Sigmoid colon (tissue), 4 donors: ENCODE data around the gene UTP3.

Experiments used
- CTCF ChIP-seq, 4 experiments: fragments of 450-650 bp in 3 of 4; fragments of 200-600 bp in 1 of 4; IDR thresholded peaks; one replicate each; pipeline ENCODE4 v1.5.1; 2016 to 2019; ENCODE audit warnings: antibody characterized with exemption in 4 of 4, mild to moderate bottlenecking in 3 of 4, moderate library complexity in 2 of 4
- EP300 ChIP-seq, 4 donors: sonication (generic); formaldehyde crosslinking; IDR thresholded peaks; one replicate each; pipeline ENCODE4 v1.6.1; 2017; ENCODE audit warnings: antibody characterized with exemption in 4 of 4
- POLR2A ChIP-seq, 2 donors: fragments of 450-650 bp; IDR thresholded peaks; one replicate each; pipeline ENCODE4 v1.6.1; 2016; ENCODE audit warnings: antibody characterized with exemption in 2 of 2, mild to moderate bottlenecking in 2 of 2, moderate library complexity in 2 of 2

- TF ChIP-seq CTCF (IDR thresholded peaks at IDR 0.05) (no peak), EP300 (IDR thresholded peaks at IDR 0.05) (no peak), POLR2A (IDR thresholded peaks at IDR 0.05) (no peak)
Measured at GRCh38 chr4:70725633-70726032, 37.3 kb downstream of the UTP3 start.
